Measurements from ENCODE around the gene STRIP1.
A peak's percentile ranks its signal among the peaks of the same experiment; 100 is the strongest.

STRIP1 gene

GRCh38 chr1:110082477-110082876 lies 48.1 kb downstream of the STRIP1 start:
- no peak overlapping the region for H2AFZ ChIP-seq (ENCODE audit: low read length)
- no peak overlapping the region for H3K4me3 ChIP-seq (ENCODE audit: low read length, poor library complexity, severe bottlenecking)
- no peaks in the 10 kb centered on the region for H3K79me2 ChIP-seq (ENCODE audit: insufficient read depth, low read length)
- no peak overlapping the region for H3K9ac ChIP-seq (ENCODE audit: low read depth, low read length, poor library complexity, severe bottlenecking)
- no peaks in the 10 kb centered on the region for H3F3A ChIP-seq (ENCODE audit: low read depth)
- H3K4me2 ChIP-seq (ENCODE audit: low read depth, low read length, poor library complexity, severe bottlenecking), result no peak overlapping the region
- H3K9me2 ChIP-seq (replicated peaks; ENCODE audit: low read depth, low read length), result no peaks in the 10 kb centered on the region
- H3K27me3 ChIP-seq (ENCODE audit: insufficient read depth, low read length, poor library complexity, severe bottlenecking), result peaks cover 26% of the 10 kb centered on the region
- H3K9me3 ChIP-seq (ENCODE audit: insufficient read depth, low read depth, low read length), result no peaks in the 10 kb centered on the region
- no peaks in the 10 kb centered on the region for H3K36me3 ChIP-seq (ENCODE audit: insufficient read depth, low read length)
- TF ChIP-seq EZH2phosphoT487 (IDR thresholded peaks at IDR 0.05; ENCODE audit: borderline replicate concordance), result no peak
- no peak for TF ChIP-seq CTCF (conservative IDR thresholded peaks at IDR 0.05; ENCODE audit: low read length)
- H4K20me1 ChIP-seq (ENCODE audit: insufficient read depth, low read length, poor library complexity, severe bottlenecking), result no peaks in the 10 kb centered on the region
- H3K4me1 ChIP-seq (ENCODE audit: insufficient read depth, low read length, poor library complexity, severe bottlenecking), result peaks cover 8% of the 10 kb centered on the region

GRCh38 chr1:110083061-110083865 lies 48.8 kb downstream of the STRIP1 start:
- Histone ChIP-seq H3K4me1 (ENCODE audit: insufficient read depth, low read length, poor library complexity, severe bottlenecking) (peaks cover 8% of the 10 kb centered on the region), H3K4me3 (ENCODE audit: low read length, poor library complexity, severe bottlenecking) (no peak overlapping the region), H3K79me2 (ENCODE audit: insufficient read depth, low read length) (no peaks in the 10 kb centered on the region), H2AFZ (ENCODE audit: low read length) (no peak overlapping the region), H3K4me2 (ENCODE audit: low read depth, low read length, poor library complexity, severe bottlenecking) (no peak overlapping the region), H4K20me1 (ENCODE audit: insufficient read depth, low read length, poor library complexity, severe bottlenecking) (no peaks in the 10 kb centered on the region), H3K36me3 (ENCODE audit: insufficient read depth, low read length) (no peaks in the 10 kb centered on the region), H3K9me2 (replicated peaks; ENCODE audit: low read depth, low read length) (no peaks in the 10 kb centered on the region), H3K27me3 (ENCODE audit: insufficient read depth, low read length, poor library complexity, severe bottlenecking) (peaks cover 26% of the 10 kb centered on the region), H3K9ac (ENCODE audit: low read depth, low read length, poor library complexity, severe bottlenecking) (no peak overlapping the region), H3K9me3 (ENCODE audit: insufficient read depth, low read depth, low read length) (no peaks in the 10 kb centered on the region), H3F3A (ENCODE audit: low read depth) (no peaks in the 10 kb centered on the region)
- TF ChIP-seq EZH2phosphoT487 (IDR thresholded peaks at IDR 0.05; ENCODE audit: borderline replicate concordance) (no peak), CTCF (conservative IDR thresholded peaks at IDR 0.05; ENCODE audit: low read length) (no peak)

GRCh38 chr1:110083866-110084226 lies 49.4 kb downstream of the STRIP1 start:
- Histone ChIP-seq H2AFZ (ENCODE audit: low read length) (no peak overlapping the region), H3F3A (ENCODE audit: low read depth) (no peaks in the 10 kb centered on the region), H3K9me3 (ENCODE audit: insufficient read depth, low read depth, low read length) (no peaks in the 10 kb centered on the region), H3K36me3 (ENCODE audit: insufficient read depth, low read length) (no peaks in the 10 kb centered on the region), H3K9ac (ENCODE audit: low read depth, low read length, poor library complexity, severe bottlenecking) (no peak overlapping the region), H3K4me3 (ENCODE audit: low read length, poor library complexity, severe bottlenecking) (peak overlapping the region; percentile 69), H3K27me3 (ENCODE audit: insufficient read depth, low read length, poor library complexity, severe bottlenecking) (peaks cover 26% of the 10 kb centered on the region), H3K4me2 (ENCODE audit: low read depth, low read length, poor library complexity, severe bottlenecking) (peak overlapping the region; percentile 76), H4K20me1 (ENCODE audit: insufficient read depth, low read length, poor library complexity, severe bottlenecking) (no peaks in the 10 kb centered on the region), H3K4me1 (ENCODE audit: insufficient read depth, low read length, poor library complexity, severe bottlenecking) (peaks cover 8% of the 10 kb centered on the region), H3K79me2 (ENCODE audit: insufficient read depth, low read length) (no peaks in the 10 kb centered on the region), H3K9me2 (replicated peaks; ENCODE audit: low read depth, low read length) (no peaks in the 10 kb centered on the region)
- TF ChIP-seq CTCF (conservative IDR thresholded peaks at IDR 0.05; ENCODE audit: low read length) (no peak), EZH2phosphoT487 (IDR thresholded peaks at IDR 0.05; ENCODE audit: borderline replicate concordance) (no peak)
